Gastroesophageal sphincter (tissue), 3 donors: ENCODE data around the gene TUSC1.
"Not testable (repeated sequence)": the region's sequence is repeated elsewhere in the genome, so short reads cannot be mapped to it uniquely, and the experiment has no call there.

ENCODE experiments used
- CTCF ChIP-seq, 4 experiments: fragments of 200-600 bp in 2 of 4; fragments of 450-650 bp in 2 of 4; sonication (generic) in 1 of 4; IDR thresholded peaks; one replicate each; pipeline ENCODE4 v1.5.1; 2017 to 2019; ENCODE audit warnings: antibody characterized with exemption in 4 of 4, mild to moderate bottlenecking in 2 of 4, moderate library complexity in 2 of 4
- EP300 ChIP-seq: sonication (generic); formaldehyde crosslinking; IDR thresholded peaks from one replicate; pipeline ENCODE4 v1.6.1; 2017; ENCODE audit warnings: antibody characterized with exemption, mild to moderate bottlenecking
- POLR2A ChIP-seq, 2 donors: fragments of 450-650 bp; IDR thresholded peaks; one replicate each; pipeline ENCODE4 v1.6.1; 2017; ENCODE audit warnings: antibody characterized with exemption in 2 of 2, mild to moderate bottlenecking in 2 of 2, moderate library complexity in 1 of 2
- POLR2AphosphoS5 ChIP-seq: sonication (generic); formaldehyde crosslinking; IDR thresholded peaks from one replicate; pipeline ENCODE4 v1.6.1; 2017; ENCODE audit warnings: antibody characterized with exemption

GRCh38 chr9:25675858-25676257 is 2.4 kb downstream of the TUSC1 start:
- not testable (repeated sequence) for TF ChIP-seq CTCF (IDR thresholded peaks at IDR 0.05); POLR2A (IDR thresholded peaks at IDR 0.05); EP300; POLR2AphosphoS5
